ENCODE measurements around the gene HDAC9.

Gene HDAC9

DNA sequence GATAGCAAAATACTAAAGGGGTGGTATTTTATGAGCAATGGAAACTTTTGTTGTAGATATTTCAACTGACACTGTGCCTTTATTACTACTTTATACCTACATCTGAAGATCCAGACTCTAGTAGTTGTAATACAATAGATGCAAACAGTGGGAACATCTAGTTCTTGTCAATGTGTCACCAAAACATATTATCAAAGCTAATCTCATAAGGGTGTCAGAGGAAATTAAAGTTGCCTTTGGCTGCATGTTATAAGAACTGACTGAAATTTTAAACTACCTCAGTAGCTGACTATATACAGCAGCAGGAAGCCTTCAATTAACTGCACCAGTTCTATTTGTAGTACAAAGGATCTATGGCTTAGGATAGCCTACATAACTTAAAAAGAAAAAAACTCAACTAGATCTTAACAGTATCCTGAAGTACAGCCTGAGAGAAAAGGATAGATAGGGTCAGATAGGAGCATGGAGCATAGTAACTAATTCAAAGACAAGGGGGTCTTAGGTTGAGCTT lies 30.9 kb downstream of the HDAC9 start:
- DNase-seq: no peak

DNA sequence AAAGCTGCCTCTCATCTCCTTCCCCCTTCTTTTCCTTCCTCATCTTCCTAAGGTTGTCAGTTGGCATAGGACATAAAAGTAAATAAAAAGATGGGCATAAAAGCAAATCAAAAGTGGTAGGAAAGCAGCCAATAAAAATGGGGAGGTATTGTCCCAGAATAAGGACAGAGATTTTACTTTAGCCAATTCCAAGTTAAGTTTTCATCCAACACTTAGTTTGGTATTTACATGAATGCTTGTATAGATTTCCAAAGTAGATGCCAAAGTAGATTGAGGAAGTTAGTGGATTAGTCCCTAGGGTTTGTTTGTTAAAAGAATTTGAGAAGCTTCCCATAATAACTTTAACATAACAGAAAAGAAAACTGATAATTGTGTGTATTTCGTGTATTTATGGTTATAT lies 33.7 kb downstream of the HDAC9 start:
- no peak for DNase-seq

DNA sequence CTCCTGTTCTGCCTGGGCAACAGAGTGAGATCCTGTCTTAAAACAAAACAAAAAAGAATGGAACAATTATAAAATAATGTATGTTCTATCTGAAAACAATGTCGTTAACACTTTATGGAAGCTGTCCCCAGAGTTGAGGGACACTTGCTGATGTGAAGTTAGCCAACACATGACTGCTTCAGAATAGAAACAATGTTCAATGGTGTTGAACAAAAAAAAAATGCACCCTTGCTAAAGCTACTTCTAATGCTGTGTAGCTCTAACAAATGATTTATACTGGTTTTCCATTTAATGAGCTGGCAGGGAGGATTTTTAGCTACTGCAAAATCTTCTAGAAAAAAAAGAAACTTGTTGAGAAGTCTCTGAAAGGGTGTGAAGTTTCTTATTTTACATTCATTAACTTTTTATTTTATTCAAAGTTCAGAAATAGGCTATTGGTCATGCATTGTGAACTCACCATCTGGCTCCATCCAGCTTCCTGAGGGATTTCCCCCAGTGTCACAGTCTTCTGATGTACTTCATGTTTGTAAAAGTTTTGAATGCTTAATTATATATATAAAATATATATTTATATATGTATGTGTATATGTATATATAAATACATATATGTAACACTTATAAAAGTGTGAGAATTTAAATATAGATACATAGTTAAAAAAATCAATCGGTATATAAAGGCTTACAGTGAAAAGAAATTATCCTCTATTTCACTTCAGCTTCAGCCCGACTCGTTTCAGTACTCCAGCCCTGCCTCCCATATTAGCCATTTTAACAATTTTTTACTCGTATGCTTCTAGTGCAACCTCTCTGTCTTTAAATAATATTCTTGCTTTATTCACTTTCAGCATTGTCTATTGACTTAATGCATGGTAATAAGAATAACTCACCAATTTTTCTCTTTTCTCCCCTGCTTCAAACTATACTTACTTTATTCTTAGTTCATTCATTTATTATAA lies 35.0 kb downstream of the HDAC9 start:
- DNase-seq: no peak

DNA sequence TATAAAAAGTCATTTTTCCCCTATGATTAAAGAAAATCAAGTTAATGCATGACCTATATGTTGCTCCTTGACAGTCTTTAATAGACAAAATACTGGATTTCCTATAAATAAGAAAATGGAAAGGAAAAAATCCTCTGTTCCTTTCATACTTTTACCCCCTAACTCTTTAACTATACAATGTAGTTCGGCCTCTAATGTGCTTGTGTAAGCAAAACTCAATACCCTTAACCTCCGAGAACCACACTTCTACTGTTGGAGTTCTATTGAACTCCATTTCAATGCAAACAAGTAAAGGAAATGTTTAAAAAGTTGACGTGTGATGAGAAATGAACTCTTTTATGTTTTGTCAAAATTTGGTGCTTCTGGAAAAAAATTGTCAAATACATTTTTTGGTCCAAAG lies 36.0 kb downstream of the HDAC9 start:
- DNase-seq: no peak

DNA sequence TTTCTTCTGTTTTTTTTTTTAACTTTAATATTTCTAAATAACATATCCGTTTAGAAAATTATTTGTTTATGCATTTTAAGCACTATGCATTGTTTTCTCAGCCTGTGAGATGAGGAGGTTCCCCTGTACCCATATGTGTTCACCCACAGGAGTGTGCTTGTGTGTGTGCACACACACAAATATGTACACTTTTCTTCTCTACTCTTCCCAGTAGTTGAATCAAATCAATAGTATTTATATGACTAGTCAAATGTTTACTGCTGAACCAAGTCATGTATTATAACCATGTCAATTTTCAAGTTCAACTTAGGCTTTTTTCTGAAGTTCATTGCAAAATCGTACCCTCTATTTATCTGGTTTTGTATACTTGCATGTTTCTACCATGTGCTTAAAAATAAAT lies 37.3 kb downstream of the HDAC9 start:
- DNase-seq: no peak

DNA sequence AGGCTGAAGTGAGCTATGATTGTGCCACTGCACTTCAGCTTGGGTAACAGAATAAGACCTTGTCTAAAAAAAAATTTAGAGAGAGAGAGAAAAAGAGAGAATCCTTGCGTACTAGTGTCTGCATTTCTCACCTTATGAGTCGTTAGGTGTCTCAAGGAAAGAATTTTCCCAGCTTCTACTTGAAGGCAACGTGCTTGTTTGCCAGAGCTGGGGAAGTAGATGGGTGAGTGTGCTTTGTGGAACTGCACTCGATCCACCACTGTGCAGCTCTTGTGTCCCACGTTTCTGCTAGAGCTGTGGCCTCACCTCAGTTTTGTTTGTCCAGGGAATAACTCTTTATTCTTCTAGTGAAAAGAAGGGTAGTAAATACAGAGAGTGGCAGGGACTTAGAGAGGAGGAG lies 38.9 kb downstream of the HDAC9 start:
- DNase-seq: no peak

DNA sequence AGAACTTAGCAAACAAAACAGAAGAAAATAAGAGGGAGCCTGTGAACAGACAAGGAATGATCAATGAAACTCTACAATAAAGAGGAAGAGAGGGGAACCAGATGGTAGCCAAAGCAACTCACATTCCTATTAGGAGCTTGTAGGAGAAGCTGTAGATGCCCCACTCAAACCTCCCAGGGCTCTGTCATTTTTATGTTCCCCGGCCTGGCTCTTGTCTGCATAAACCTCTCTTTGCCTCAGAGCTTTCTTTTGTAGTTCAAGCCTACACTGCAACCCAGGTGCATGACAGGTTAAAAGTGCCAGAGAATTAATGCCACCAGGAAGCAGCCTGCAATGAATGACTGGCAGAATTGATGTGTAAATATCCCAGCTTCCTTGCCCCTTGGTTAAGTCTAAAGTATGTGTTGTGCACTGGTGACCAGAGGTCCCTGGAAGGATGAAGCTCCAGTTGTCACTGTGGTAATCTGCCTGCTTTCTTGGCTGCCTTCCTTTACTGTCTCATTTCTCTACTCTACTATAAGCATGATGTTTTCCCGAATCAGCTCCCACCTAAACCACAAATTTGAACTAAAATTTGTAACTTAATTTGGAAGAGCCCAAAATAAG lies 40.4 kb downstream of the HDAC9 start:
- no peak for DNase-seq

DNA sequence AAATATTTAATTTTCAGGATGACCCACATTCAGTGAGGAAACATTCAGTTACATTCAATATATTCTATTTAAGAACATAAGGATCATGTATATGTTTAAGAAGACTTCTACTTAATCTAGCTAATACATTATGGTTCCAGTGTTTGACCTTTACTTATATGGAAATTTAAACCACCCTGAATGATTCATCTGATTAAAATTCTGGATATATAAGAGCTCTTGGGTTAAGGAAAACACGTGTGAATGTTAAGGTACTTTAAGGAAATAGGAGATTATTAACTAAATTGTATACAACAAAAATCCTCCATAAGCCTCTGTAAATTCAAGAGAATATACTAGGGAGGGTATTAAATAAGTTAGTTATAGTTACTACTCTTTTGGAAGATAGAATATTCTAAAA lies 40.9 kb downstream of the HDAC9 start:
- no peak for DNase-seq

DNA sequence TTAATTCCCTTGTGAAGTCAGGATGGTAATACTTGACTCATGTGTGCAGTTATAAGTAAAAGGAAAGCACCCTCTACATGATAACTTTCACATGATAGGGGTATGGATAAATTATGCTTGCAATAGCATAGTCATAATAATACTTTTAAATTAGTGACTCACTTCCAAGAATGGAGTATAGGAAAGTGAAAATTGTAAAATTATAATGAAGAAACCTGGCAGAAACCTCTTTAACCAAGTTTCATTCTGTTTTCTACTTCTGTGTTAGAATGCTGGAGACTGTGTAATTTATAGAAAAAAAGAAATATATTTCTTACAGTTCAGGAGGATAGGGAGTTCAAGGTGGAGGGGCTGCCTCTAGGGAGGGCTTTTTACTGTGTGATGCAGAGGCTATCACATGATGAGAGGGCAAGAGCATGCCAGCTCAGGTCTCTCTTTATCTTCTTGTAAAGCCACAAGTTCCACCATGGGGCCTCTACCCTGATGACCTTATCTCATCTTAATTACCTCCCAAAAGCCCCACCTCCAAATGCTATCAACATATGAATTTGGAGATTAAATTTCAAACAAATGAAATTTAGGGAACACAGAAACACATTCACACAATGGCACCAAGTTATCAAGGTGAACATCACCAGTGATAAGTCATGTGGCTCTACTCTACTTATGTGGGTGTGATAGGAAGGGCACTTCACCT lies 43.2 kb downstream of the HDAC9 start:
- DNase-seq: no peak

DNA sequence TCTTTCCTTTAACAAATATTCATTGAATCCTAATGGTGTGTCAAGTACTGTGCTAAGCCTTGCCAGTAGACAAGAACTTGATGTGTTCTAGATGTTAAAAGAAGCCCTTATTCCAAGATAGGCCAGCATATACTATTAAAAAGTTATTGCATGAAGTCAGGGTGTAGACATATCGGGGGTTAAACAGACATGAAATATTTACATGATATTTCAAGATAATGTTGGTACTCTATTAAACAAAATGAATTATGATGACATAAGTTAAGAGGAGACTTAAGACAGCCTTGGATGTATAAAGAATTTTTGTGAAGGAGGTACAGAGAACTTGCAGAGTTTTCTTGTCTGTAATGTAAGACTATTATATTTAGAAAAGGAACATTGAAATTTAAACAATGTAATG lies 44.8 kb downstream of the HDAC9 start:
- no peak for DNase-seq

DNA sequence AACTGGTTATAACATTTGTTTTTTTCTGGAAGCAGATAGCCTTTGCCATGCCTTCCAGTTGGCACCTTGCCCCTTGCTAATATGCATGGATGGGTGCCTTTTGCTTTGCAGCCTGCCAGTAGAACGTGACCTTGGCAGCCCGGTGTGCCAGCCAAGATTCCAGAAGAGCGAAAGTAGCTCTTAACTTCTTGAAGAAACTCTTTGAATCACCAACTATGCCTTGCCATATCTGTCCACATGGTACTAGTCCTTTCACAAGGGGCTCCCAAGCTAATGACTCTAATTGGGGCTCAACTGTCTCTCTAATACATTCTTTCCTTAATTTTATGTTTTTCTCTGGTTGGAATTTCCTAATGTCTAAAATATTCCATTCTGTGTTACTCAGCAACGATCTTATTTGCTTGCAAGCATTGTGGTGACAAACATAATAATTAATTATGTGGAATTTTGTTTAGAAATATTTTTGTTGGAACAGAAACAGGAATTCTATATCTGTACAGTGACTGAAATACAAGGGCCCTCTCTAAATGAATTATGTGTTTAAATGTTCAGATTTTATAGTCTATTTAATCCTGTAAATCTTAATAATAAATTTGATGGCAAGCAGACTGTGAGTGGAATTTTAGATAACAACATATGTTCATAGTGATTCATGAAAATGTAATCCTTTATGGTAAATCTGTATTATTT lies 45.8 kb downstream of the HDAC9 start:
- peak; percentile 82 for DNase-seq

DNA sequence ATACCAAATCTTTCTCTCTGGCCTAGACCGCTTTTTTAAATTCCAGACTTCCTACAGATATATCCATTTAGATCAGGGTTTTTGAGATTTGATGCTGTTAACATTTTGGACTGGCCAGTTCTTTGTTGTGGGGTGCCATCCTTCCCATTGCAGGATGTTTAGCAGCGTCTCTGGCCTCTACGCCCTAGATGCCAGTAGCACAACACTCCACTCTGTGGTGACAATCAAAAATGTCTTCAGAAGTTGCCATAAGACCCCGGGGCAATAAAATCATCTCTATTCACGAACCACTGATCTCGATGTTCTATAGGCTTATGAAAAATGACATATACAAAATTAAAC lies 46.3 kb downstream of the HDAC9 start:
- no peak for DNase-seq

DNA sequence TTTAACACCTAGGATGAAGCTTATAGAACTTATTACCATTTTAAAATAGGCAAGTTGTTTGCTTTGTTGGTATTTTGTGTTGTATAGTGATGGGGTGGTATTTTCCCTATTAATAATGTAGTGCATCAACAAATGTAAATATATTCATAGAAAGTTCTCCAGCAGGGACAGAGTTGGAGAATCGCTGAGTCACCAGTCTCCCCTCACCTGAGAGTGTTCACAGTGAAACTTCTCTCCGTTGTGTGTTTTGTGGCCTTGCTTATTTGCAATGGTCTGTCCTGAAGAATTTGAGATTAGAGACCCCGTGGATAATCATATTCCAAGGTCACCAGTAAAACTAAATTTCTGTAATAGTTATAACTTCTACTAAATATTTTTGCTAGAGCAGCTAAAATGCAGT lies 51.0 kb downstream of the HDAC9 start:
- DNase-seq: no peak

DNA sequence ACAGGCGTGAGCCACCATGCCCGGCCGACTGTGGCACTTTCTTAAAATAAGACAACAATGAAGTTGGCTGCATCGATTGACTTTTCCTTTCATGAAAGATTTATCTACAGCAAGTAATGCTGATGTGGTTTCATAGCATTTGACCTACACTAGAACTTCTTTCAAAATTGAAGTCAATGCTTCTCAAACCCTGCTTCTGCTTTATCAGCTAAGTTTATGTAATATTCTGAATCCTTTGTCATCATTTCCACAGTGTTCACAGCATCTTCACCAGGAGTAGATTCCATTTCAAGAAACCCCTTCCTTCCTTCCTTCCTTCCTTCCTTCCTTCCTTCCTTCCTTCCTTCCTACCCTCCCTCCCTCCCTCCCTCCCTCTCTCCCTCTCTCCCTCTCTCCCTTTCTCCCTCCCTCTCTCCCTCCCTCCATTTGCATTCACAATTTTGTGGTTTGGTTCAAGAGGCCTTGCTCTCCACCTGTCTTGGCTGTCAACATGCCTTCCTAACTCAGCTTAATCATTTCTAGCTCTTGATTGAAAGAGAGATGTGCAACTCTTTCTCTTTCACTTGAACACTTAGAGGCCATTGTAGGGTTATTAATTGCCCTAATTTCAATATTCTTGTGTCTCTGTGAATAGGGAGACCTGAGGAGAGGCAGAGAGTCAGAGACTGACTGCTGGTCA lies 52.1 kb downstream of the HDAC9 start:
- no peak for DNase-seq

DNA sequence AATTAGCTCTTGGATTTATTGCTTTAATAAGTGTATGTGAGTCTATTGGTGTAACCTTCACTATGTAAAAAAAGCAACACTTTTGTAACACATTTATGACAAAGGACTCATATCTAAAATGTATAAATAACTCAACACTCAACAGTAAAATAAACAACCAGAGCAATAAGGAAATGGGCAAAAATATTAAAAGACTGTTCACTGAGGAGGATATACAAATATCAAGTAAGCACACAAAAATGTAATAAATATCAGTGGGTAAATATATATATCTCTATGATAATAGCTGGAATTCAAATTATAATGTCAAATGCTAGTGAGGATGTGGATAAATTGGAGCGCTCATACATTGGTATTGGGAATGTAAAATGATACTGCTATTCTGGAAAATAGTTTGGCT lies 53.0 kb downstream of the HDAC9 start:
- DNase-seq: no peak

DNA sequence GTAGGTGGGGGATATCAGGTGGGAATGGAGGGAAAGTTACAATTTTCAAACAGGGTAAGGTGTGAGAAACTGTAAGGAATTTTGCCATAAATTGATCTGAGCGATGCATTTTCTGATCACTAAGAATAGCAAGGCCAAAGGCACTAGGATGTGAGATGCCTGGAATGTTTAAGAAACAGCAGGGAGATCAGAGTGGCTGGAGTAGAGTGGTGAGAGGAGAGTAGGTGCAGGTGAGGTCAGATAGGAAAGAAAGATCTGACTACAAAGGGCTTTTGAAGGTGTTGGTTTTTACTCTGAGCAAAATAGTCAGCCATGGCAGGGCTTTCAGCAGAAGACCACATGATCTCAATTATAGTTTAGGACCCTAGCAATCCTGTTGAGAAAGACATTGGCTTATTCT lies 55.0 kb downstream of the HDAC9 start:
- no peak for DNase-seq

DNA sequence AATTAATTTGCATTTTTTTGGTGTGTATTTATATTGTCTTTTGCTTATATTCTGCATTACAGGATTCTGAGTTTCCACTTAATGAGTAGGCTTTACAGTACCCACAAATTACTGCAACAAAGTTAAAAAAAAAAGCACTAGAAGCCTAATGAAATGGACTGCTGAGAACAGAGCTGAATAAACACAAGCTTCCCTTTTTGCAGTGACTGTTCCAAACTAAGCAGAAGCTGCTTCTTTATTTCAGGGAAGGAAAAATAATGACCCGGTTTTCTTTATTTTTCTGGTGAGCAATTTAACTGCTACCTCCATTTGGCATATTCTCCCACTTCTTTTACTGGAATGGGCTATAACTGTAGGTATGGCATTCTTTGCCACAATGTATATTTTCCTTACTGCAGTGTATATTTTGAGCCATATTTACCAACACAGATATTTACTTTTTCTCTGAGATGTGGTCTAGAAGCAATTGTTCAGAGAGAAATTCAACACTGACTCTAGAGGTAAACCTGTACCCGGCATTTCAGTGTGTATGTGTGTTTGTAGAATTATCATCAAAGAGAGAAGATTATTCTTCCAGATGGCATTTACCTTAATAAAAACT lies 56.9 kb downstream of the HDAC9 start:
- DNase-seq: no peak

DNA sequence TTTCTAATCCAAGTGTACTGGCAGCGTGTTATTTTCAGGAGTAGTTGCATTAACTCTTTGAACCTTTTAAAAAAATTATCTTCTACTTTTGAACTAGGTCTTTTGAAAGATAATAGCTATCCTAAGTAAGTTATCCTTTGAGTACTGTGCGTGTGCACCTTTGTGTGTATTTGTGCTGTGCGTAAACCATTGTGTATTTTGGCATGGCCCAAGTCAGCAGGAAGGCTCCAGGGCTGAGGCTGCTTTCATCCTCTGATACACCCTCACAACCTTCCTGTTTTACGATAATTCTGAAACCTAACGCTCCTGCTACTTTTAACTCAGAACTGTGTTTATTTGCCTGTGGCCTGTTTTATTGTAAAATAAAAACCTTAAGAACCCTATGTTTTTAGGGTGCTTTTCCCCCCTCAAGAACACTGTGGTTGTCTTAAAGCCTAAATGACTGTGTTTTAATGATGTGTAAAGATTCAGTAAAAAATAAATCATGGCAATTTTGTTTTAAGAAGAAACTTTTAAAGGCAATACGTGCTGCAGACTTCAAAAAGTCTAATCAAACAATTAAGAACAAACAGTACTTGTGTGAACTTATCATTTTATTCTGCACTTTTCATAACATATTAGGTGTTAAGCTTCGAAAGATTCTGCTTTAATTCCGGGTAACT lies 57.5 kb downstream of the HDAC9 start:
- no peak for DNase-seq

DNA sequence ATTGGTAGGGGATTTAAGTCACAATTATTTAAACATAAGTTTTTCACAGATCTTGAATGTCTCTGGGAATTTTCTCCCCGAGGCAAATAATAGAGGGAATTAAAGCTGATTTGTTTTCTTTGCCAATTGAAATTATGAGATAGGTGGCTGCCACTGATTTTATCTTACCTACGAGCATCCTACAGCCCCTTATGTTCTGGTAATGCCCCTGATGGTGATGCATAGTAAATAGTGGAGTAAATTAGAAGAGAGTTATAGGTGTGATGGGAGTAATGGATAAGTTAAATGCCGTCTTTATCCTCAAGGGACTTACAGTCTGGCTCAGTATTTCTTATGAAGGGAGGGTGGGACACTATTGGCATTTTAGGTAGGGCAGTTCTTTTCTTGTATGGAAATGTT lies 58.1 kb downstream of the HDAC9 start:
- DNase-seq: no peak

DNA sequence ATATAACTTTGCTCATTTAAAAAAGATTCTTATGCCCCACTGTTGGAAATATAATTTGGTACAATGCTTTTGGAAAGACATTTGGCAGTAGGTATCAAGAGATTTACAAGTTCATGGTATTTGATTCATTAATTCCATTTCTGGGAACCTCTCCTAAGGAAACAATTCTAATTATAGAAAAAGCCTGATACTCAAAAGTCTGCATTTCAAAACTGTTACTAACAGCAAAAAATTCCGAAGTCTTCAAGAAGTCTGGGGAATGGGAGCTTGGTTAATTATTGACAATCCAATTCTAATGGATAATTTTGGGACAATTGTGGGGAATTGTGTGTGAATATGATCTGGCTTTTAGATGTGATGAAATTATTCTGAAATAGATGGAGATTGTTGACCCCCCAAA lies 59.6 kb downstream of the HDAC9 start:
- no peak for DNase-seq

DNA sequence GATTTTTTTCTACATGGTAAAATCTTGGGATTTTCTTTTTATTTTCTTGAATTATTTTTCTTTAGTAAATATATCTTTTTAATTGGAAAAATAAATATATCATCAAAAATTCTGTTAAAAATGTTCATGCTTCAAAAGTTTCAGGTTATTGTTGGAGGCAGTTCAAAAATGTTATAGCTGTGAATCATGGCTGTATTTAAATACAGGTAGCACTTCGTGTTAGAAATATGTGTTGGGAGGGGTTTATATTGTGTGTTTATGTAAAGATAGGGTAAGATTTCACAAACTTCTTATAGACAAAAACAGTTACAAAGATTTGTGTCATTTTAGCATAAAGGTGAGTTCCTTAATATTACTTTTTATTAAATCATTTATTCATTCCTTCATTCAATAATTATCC lies 60.4 kb downstream of the HDAC9 start:
- DNase-seq: no peak

DNA sequence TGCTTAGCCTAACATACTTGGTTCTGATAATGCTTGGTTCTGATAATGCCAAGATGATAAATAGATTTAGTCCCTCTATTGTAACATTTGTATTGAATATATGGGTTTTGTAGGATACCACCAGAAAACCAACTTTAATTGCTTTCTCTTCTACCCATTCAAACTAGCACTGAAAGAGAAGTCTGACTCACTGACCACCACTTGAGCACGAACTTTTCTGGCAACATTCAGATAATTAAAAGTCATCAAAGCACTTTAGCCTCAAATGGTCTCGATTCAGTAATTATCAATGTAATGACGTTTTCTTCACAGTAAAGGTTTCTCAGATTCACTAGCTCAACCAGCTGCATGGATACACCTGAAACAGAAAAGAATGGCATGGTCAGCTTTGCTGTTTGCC lies 63.0 kb downstream of the HDAC9 start:
- DNase-seq: no peak

Data from DMS79 (cell line).